Right kidney (tissue), 9 donors: ENCODE measurements around the gene GADD45A.
"Not testable (repeated sequence)": the region's sequence is repeated elsewhere in the genome, so short reads cannot be mapped to it uniquely, and the experiment has no call there.

Source experiments
- DNase-seq: peaks from one replicate; pipeline ENCODE4 v3.0.0-alpha.2; 2016
- long read RNA-seq, 8 donors: transcript quantifications; one replicate each; lab custom pipeline, GENCODE V29; 2026

The GADD45A gene, protein sequence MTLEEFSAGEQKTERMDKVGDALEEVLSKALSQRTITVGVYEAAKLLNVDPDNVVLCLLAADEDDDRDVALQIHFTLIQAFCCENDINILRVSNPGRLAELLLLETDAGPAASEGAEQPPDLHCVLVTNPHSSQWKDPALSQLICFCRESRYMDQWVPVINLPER
- long read RNA-seq, donor 1, transcript GADD45A-202 (4 exons, 1,496 nt): major isoform, 28 of 92 reads
- long read RNA-seq, donor 1, partial matches to known transcripts: 62 of 92 reads
- long read RNA-seq, donor 1, other reads (novel, unspliced or antisense): 0 of 92 reads
- long read RNA-seq, donor 2, transcript GADD45A-202 (4 exons, 1,496 nt): major isoform, 31 of 63 reads
- long read RNA-seq, donor 2, partial matches to known transcripts: 30 of 63 reads
- long read RNA-seq, donor 2, other reads (novel, unspliced or antisense): 0 of 63 reads
- long read RNA-seq, donor 3, transcript GADD45A-202 (4 exons, 1,496 nt): major isoform, 15 of 41 reads
- long read RNA-seq, donor 3, partial matches to known transcripts: 26 of 41 reads
- long read RNA-seq, donor 3, other reads (novel, unspliced or antisense): 0 of 41 reads
- long read RNA-seq, donor 4, transcript GADD45A-202 (4 exons, 1,496 nt): major isoform, 28 of 83 reads
- long read RNA-seq, donor 4, partial matches to known transcripts: 54 of 83 reads
- long read RNA-seq, donor 4, other reads (novel, unspliced or antisense): 0 of 83 reads
- long read RNA-seq, donor 5, transcript GADD45A-202 (4 exons, 1,496 nt): major isoform, 66 of 113 reads
- long read RNA-seq, donor 5, partial matches to known transcripts: 46 of 113 reads
- long read RNA-seq, donor 5, other reads (novel, unspliced or antisense): 0 of 113 reads
- long read RNA-seq, donor 6, transcript GADD45A-202 (4 exons, 1,496 nt): major isoform, 38 of 38 reads
- long read RNA-seq, donor 6, partial matches to known transcripts: 0 of 38 reads
- long read RNA-seq, donor 6, other reads (novel, unspliced or antisense): 0 of 38 reads
- long read RNA-seq, donor 7, transcript GADD45A-202 (4 exons, 1,496 nt): major isoform, 56 of 122 reads
- long read RNA-seq, donor 7, partial matches to known transcripts: 61 of 122 reads
- long read RNA-seq, donor 7, other reads (novel, unspliced or antisense): 0 of 122 reads
- long read RNA-seq, donor 8, transcript GADD45A-202 (4 exons, 1,496 nt): major isoform, 41 of 42 reads
- long read RNA-seq, donor 8, partial matches to known transcripts: 0 of 42 reads
- long read RNA-seq, donor 8, other reads (novel, unspliced or antisense): 0 of 42 reads

DNA sequence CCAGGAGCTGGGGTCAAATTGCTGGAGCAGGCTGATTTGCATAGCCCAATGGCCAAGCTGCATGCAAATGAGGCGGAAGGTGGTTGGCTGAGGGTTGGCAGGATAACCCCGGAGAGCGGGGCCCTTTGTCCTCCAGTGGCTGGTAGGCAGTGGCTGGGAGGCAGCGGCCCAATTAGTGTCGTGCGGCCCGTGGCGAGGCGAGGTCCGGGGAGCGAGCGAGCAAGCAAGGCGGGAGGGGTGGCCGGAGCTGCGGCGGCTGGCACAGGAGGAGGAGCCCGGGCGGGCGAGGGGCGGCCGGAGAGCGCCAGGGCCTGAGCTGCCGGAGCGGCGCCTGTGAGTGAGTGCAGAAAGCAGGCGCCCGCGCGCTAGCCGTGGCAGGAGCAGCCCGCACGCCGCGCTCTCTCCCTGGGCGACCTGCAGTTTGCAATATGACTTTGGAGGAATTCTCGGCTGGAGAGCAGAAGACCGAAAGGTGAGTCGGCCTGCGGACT lies at the start of gene GADD45A:
TSS of gene GADD45A (plus strand) at position 135 of the 491 bp plus-strand sequence. CDS start at position 429, 294 bp downstream.
- DNase-seq: peak; percentile 95

GRCh38 chr1:67636146-67636545 lies 48.9 kb upstream of the GADD45A start:
- DNase-seq: no peak

GRCh38 chr1:67639361-67639760 lies 45.6 kb upstream of the GADD45A start:
- no peak for DNase-seq

GRCh38 chr1:67642629-67643028 lies 42.4 kb upstream of the GADD45A start:
- peak; percentile 13 for DNase-seq

- no peak for DNase-seq
Measured at GRCh38 chr1:67644566-67644965, 40.4 kb upstream of the GADD45A start.

DNA sequence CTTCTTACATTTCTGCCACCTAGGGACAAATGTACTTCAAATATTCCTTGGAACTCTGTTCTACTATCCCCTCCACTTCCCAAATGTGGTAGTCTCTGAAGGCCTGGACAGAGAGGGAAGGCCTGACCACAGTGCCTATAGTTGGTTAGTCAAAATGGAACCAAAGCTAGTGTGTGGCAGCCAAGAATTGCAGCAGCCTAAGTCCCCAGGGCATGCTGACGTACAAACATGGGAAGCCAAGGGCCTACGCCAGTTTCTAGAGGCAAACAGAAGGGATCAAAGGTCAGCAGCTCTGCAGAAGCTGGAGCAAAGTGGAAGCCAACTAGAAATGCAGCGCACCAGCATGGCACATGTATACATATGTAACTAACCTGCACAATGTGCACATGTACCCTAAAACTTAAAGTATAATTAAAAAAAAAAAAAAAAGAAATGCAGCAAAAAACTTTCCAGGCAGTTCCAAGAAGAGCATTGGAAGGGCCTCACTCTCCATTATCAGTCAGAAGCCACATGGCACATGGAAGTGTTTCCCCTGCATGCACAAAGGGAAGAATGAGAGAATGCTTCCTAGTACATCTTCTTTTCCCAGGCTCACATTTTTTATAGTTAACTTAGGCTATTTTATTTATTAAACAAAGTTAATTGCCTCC lies 39.4 kb upstream of the GADD45A start:
- peak; percentile 5 for DNase-seq

DNA sequence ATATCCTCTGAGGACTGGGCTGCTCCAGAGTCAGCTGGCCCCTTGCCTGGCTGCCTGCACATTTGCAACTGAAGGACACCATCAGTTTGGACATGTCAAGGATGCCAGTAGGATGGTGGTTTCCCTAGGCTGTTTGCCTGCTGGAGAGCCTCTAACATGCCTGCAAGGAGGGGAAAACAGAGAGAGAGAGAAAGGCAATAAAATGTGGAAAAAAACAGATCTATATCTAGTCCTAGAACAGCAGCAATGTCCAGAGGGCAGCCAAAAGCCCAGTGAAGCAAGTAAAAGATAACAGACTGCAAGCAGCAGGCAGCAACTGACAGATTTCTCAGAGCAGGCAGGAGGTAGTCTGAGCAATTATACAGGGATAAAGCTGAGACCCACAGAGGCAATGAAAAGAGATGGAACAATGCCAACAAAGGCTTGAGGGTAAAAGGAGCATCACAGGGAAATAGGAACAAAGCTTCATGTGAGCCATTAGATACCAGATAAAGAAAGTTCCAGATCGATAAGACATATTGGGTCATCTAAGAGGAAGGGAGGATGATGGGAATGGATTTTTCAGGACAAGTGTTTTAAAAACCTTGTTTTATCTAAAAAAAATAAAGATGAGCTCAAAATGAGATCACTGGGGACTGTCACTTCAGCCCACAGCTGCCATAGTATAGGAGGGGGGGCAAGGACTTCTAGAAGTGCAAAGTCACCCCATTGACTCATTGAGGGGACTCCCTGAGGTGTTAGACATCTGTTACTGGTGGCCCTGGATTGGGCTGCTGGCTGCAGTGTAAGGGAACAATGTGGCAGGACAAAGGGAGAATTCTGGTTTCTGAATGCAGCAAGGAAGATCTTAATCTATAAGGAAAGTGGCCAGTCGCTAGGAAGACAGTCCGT lies 38.6 kb upstream of the GADD45A start:
- DNase-seq: peak; percentile 31

DNA sequence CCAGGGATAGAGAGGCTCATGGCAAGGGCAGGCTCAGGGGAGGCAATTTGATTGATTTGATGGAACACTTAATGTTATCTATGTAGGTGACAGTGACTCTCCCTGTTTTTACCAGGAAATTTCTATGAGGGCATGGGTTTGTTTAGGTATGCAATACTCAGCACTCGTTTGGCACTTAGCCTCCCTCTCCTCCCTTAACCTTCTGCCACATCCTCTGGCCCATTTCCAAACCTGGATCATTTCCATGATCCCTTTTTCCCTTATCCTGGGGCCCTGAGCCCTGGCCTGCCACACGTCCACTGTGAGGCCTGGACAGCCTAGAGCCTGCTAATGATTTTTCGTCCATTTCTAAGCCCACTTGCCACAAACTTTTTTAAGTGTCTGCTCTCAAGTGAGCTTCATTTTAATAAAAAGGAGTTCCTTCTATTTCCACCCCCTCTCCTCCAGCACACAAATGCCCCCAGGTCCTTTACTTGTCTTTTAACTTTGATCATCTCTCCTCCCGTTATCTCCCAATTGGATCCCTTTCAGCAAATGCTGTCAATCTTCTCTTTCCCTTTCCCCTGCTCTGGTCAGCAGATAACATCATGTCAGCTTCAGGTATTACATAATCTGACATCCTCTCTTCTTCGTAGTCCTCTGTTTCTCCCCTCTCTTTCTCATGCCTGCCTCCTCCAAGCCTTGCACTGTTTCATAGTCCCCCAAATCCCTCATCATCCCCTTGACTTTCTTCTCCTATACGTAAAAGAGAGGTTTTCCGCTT lies 37.8 kb upstream of the GADD45A start:
- DNase-seq: peak; percentile 6

- DNase-seq: no peak
Measured at GRCh38 chr1:67647814-67648358, 37.1 kb upstream of the GADD45A start.

DNA sequence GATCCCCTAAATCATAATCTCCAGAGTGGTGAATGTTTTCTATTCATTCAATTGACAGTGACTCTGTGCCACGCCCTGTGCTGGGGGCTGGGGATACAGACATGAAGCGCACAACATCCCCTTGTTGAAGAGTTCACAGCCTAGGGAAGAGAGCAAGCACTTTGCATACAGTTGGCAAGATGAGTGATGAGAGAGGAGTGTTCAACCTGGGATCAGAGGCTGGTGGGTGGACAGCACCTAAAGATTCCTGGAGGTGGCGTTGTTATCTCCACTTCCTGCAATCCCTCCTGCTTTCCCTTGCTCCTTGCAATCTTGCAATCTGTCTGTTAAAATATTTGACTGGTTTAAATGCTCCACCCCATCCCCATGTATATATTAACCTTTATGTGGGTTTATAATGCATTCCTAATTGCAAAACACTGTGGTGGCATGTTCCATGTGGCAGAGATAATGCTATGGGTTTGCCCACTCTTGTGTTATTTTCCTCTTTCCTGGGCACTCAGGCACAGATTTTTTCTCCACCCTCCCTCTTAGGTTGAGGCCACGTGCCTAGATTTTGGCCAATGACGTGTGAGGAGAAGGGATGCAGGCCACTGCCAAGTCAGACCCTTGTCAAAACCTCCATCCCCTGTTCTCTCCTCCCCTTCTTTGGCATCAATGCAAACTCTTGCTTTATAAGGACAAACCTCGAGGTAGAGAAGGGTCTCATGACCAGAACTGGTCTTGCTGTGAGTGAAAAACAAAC lies 36.2 kb upstream of the GADD45A start:
- no peak for DNase-seq

DNA sequence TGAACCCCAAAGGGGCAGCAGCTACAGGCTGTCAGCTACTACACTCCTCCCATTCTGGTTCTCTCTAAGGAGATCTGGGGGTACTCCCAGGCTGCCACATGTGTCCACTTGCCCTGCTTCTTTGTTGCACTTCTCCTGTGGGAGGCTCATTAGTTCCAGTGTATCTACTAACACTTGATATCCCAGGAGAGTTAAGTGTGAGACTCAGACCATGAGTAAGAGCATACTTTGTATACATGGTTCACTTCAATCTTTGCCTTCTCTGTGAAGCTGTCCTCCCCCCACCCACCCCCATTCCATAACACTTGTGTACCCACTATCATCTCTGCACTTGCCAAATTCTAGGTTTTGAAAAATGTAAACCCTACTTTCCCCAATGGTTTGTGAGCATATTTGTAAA lies 34.9 kb upstream of the GADD45A start:
- no peak for DNase-seq

DNA sequence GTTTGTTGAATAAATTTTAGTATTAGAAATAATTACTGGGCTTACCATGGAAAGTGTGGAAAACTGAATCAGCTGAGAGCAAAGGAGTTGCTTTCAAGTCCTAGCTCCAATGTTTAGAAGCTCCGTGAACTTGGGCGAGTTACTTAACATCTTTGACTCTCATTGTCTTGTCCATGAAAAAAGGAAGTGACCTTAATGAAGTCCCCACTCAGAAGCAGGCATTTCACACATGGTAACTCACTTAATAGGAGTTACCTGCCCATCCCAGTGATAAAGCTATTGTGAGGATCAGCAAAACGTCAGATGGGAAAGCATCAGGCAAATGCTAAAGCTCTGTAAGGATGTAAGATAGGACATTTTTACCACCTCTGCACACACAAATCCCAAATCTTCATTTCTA lies 34.0 kb upstream of the GADD45A start:
- DNase-seq: no peak

DNA sequence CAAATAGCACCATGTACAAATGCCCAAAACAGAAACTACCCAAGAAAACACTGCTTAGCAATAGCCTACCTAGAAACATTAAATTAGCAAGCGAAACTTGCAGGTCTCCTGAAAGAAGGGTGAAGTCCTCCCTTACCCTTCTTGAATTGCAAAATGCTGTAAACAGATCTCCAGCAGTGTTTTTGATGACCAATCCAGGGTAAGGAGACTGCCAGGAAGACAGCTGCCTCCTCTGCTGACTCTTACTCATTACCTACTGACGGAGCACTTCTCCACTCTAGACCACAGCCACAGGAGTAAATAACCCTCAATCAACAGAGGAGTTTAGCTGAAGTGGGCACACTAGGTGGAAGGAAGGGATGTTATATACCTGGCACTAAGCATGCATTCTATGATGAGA lies 32.2 kb upstream of the GADD45A start:
- no peak for DNase-seq

DNA sequence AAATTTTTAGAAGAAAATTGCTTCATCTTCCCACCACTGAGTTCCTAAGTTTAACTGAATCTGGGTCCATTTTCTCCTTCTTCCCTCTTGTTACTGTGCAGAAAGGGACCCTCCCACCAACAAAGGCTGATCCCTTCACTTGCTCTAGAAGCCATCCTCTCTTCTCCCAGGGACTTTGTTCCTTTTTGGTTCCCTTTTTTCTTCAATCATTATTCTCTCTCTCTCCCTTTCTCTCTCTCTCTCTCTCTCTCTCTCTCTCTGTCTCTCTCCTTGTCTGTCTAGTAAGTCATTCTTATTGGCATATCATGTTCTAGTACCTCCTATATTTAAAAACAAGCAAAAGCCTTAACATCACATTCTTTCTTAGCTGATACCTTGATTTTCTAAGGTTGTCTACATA lies 31.7 kb upstream of the GADD45A start:
- no peak for DNase-seq

DNA sequence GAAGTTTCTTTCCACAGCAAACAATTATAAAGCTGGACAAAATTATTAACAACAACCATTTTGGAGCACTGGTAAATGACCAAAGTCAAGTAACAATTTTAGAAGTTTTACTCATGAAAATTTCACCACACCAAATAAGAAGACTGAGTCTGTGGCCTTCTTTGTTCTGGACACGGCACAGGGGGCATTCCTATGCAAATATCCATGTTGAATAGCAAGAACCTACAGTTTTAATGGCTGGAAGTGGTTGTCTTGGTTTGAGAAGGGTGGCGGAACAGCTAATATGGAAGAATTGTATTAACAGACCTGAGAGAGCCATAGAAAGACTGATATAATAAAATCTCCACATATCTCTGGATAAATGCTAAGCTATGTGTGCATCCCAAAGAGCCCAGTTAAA lies 29.4 kb upstream of the GADD45A start:
- DNase-seq: no peak

DNA sequence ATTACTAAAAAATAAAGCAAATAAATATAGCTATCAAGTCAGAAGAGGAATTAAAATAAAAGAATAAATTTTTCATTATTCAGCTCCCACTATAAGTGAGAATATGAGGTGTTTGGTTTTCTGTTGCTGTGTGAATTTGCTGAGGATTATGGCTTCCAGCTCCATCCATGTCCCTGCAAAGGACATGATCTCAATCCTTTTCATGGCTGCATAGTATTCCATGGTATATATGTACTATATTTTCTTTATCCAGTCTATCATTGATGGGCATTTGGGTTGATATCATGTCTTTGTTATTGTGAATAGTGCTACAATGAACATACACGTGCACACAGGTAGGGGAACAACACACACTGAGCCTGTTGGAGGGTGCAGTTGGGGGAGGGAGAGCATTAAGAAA lies 27.8 kb upstream of the GADD45A start:
- not testable (repeated sequence) for DNase-seq

DNA sequence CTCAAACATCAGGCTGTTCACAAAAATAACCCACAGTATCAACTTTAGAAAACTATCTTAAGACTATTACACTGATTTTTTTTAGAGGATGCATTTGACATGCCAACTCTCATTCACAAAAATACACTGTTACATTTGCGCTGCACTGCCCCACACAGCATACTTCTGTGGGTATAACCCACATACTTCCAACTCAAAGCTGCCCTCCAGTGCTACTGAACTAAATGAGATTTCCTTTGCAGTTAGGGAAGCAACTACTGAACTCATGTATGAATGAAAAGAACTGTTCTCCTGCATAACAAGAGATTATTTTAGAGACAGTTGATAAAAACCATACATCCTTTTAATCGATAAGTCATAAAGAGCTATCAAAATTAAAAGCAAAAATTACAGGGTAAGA lies 25.8 kb upstream of the GADD45A start:
- DNase-seq: no peak

DNA sequence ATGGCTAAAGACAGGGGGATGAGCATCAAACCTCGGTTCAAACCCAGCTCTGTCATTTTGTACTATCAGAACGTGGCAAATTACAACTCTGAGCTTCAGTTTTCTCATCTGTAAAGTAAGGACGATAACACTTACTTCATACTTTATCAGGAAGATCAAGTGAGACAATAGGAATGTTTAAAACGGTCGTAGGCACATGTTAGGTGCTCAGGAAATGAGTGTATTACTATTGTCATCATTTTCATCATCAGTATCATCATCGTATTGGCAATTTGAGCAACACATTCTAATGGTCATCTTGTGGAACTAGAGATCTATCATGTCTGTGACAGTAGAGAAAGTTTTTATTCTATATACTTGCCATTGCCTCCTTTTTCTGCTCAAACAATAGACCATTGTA lies 22.1 kb upstream of the GADD45A start:
- no peak for DNase-seq

DNA sequence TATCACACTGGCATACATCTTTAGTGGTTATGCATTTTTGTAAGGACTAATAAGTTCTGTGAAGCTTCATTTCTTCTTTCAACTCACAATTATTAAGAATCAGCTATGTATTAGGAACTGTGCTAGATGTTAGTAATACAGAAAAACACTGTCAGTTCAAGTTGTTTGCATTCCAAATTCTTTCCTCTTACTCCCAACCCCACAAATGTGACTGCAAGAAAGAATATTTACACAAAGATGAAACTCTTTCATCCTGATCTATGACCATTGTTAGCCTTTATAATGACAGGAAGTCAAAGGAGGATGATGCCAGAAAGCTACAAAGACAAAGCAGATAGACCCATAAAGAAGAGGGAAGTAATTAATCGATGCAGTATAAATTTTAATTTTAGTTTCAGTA lies 21.0 kb upstream of the GADD45A start:
- DNase-seq: no peak
